ENCODE data around the gene UBE2R2. TPM values are rescaled to one million over a fixed set of nuclear protein-coding genes. Genes with fewer than 3 reads are reported as not detected.

The UBE2R2 gene
- total and polyA plus RNA-seq, 2 of the 8 experiments (the other 6 are each of a cell fraction or from before 2014, with no cell fraction given), result 19.4 to 42.1 TPM

GRCh38 chr9:33959725-33960124 lies 142.8 kb downstream of the UBE2R2 start:
- POLR2A ChIA-PET (ENCODE audit: partially characterized antibody), result interaction anchor here (0.6 kb wide), 1 partner anchor 63 kb away, joined by 3 read pairs; no protein-coding TSS in a partner anchor

More at GRCh38 chr9:33959725-33960124, 142.8 kb downstream of the UBE2R2 start:
- no peak overlapping the region for H2BK15ac ChIP-seq (ENCODE audit: low read length)
- no peak overlapping the region for H3K56ac ChIP-seq (replicated peaks; ENCODE audit: insufficient read length, low read depth, low read length)
- no peak overlapping the region for H2AK5ac ChIP-seq (ENCODE audit: low read depth, low read length)
- H3K23me2 ChIP-seq (ENCODE audit: low read depth, low read length), result no peaks in the 10 kb centered on the region
- WGBS, 2 experiments (ENCODE audit: extremely low coverage in 1 of 2, insufficient coverage in 1 of 2, insufficient read length in 1 of 2, insufficient replicate concordance in 2 of 2, low coverage in 1 of 2, low lambda C conversion rate in 2 of 2, missing lambda C conversion rate in 1 of 2), result 100% methylated on average over 2 of the region's 2 CpGs; no CpG with 5 or more reads in 1 of the 2 experiments
- H3K4me3 ChIP-seq (ENCODE audit: extremely low read depth in 1 of 4, insufficient read depth in 2 of 4, low read depth in 3 of 4, low read length in 4 of 4), result no peak overlapping the region
- H2BK12ac ChIP-seq (ENCODE audit: low read depth, low read length), result no peak overlapping the region
- H3K4me1 ChIP-seq (replicated peaks in 1 of 4; ENCODE audit: control insufficient read depth in 3 of 4, insufficient read depth in 4 of 4, low read length in 3 of 4), result no peaks in the 10 kb centered on the region
- FAIRE-seq (no peak), DNase-seq (ENCODE audit: low read depth in 1 of 2, low spot score in 2 of 2) (no peak)
- H4K91ac ChIP-seq (replicated peaks; ENCODE audit: insufficient read length, low read length), result no peak overlapping the region
- no peak overlapping the region for H3K14ac ChIP-seq (ENCODE audit: insufficient read length)
- no peaks in the 10 kb centered on the region for H3K27me3 ChIP-seq (replicated peaks in 1 of 4; ENCODE audit: control insufficient read depth in 3 of 4, extremely low read depth in 1 of 4, insufficient read depth in 3 of 4, low read length in 3 of 4)
- H3K23ac ChIP-seq (ENCODE audit: insufficient read length), result no peak overlapping the region
- no peak for TF ChIP-seq TBP (IDR thresholded peaks at IDR 0.05; ENCODE audit: low read depth, low read length)
- no peak for TF ChIP-seq GTF2F1 (IDR thresholded peaks at IDR 0.05; ENCODE audit: borderline replicate concordance, low read depth, low read length)
- no peak for TF ChIP-seq CTBP2 (IDR thresholded peaks at IDR 0.05; ENCODE audit: borderline replicate concordance, insufficient read depth, insufficient read length, low read length)
- TF ChIP-seq ATF2 (IDR thresholded peaks at IDR 0.05; ENCODE audit: low read length), result no peak
- no peak for TF ChIP-seq CEBPB (IDR thresholded peaks at IDR 0.05; ENCODE audit: low read depth, low read length)
- H3K4me2 ChIP-seq (ENCODE audit: insufficient read depth in 1 of 2, low read depth in 2 of 2, low read length in 2 of 2), result no peak overlapping the region
- H2BK120ac ChIP-seq (replicated peaks; ENCODE audit: low read depth, low read length), result no peak overlapping the region
- no peak overlapping the region for H3K4ac ChIP-seq (replicated peaks; ENCODE audit: insufficient read length, low read depth, low read length)
- H4K5ac ChIP-seq (ENCODE audit: insufficient read length, low read depth, low read length), result no peak overlapping the region
- H4K20me1 ChIP-seq (replicated peaks in 1 of 2; ENCODE audit: control insufficient read depth in 1 of 2, insufficient read depth in 2 of 2, low read length in 2 of 2), result no peaks in the 10 kb centered on the region
- H4K8ac ChIP-seq (ENCODE audit: extremely low read depth, insufficient read depth, low read length), result no peak overlapping the region
- H2AFZ ChIP-seq (ENCODE audit: low read length), result no peak overlapping the region
- no peaks in the 10 kb centered on the region for H3K79me1 ChIP-seq (ENCODE audit: low read depth, low read length)
- no peak overlapping the region for H3K9ac ChIP-seq (replicated peaks in 1 of 4; ENCODE audit: extremely low read depth in 1 of 4, low read depth in 3 of 4, low read length in 3 of 4)
- H3K27ac ChIP-seq (ENCODE audit: low read depth, low read length), result no peak overlapping the region
- H3K36me3 ChIP-seq (ENCODE audit: control insufficient read depth in 2 of 4, insufficient read depth in 4 of 4, low read length in 3 of 4), result peaks cover 4 to 37% (median 11%) of the 10 kb centered on the region in 4 experiments; a peak in 5 of 8 replicates
- no peak overlapping the region for H2BK5ac ChIP-seq (ENCODE audit: low read depth, low read length)
- H2BK20ac ChIP-seq (ENCODE audit: low read length), result no peak overlapping the region
- H3K79me2 ChIP-seq (ENCODE audit: control insufficient read depth in 1 of 2, insufficient read depth in 2 of 2, low read length in 2 of 2), result no peaks in the 10 kb centered on the region
- no peaks in the 10 kb centered on the region for H3K9me3 ChIP-seq (ENCODE audit: insufficient read depth in 2 of 2, low read depth in 1 of 2, low read length in 1 of 2)
- no peak overlapping the region for H3K18ac ChIP-seq (ENCODE audit: extremely low read depth, low read length)
- CTCF ChIA-PET (ENCODE audit: partially characterized antibody), result interaction anchor here (0.6 kb wide), 1 partner anchor 49 kb away, joined by 4 read pairs; no protein-coding TSS in a partner anchor
